ENCODE data around the gene RAC3. TPM values are rescaled to one million over a fixed set of nuclear protein-coding genes. Genes with fewer than 3 reads are reported as not detected.
A peak's percentile ranks its signal among the peaks of the same experiment; 100 is the strongest.

The RAC3 gene
- total and polyA plus RNA-seq, 2 experiments from 2014 or later = 5.5 to 11.8 TPM

DNA sequence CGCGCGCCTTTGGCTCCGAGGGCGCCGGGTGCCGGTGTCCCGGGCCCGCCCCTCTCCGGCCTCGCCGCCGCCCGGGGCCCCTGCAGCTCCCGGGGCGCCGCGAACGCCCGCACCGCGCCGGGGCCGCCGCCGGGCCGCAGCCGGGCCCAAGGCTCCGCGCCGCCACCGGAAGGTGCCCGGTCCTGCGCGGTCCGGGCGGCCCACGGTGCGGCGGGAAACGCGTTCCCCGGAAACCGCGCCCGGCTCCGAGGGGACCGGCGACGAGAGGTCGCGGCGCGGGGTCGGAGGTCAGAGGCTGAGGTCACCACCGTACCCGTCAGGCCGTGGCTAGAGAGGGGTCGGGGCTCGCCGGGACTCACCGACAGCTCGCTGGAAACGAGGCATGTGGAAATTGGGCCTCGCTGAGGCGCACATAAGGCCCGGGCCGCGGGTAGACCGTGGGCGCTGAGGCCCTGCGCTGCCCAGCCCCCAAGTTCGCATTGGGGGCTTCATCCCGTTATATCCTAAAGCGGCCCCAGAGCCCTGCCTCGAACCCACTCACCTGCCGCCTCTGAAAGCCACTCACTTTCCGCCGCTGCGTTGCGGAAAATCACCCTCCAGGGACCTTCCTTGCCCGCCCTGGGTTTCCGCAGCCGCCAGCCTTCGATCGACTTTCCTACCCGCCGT, 34.3 kb downstream of the RAC3 start, which contains the start of gene DUS1L:
Gene DUS1L, minus strand, starts transcription at position 167 of the 666 bp plus-strand sequence. CDS start 745 bp downstream, outside the sequence.
- Histone ChIP-seq H2AFZ (peak within 1 kb of the TSS; percentile 100), H3K4me2 (peak within 1 kb of the TSS; percentile 99), H3K27ac (peak within 1 kb of the TSS; percentile 74), H4K20me1 (ENCODE audit: insufficient read depth, poor library complexity, severe bottlenecking) (no peaks in the 10 kb centered on the region), H3K9me2 (replicated peaks; ENCODE audit: insufficient read depth) (no peaks in the 10 kb centered on the region), H3K9me3 (ENCODE audit: low read depth) (no peaks in the 10 kb centered on the region), H3K4me3 (peak within 1 kb of the TSS; percentile 83), H3K27me3 (no peaks in the 10 kb centered on the region), H3K79me2 (peaks cover 17% of the 10 kb centered on the region), H3K36me3 (replicated peaks; ENCODE audit: insufficient read depth, low read depth) (no peaks in the 10 kb centered on the region), H3K4me1 (ENCODE audit: insufficient read depth) (peaks cover 12% of the 10 kb centered on the region)
- WGBS (ENCODE audit: low lambda C conversion rate, missing lambda C conversion rate) = 12% methylated on average over 78 of the region's 88 CpGs
- TF ChIP-seq EZH2 (IDR thresholded peaks at IDR 0.05; ENCODE audit: borderline replicate concordance) (no peak), EZH2phosphoT487 (IDR thresholded peaks at IDR 0.05; ENCODE audit: low read depth, severe bottlenecking, unreplicated experiment) (no peak)
- TF ChIP-seq, protein P1, sequence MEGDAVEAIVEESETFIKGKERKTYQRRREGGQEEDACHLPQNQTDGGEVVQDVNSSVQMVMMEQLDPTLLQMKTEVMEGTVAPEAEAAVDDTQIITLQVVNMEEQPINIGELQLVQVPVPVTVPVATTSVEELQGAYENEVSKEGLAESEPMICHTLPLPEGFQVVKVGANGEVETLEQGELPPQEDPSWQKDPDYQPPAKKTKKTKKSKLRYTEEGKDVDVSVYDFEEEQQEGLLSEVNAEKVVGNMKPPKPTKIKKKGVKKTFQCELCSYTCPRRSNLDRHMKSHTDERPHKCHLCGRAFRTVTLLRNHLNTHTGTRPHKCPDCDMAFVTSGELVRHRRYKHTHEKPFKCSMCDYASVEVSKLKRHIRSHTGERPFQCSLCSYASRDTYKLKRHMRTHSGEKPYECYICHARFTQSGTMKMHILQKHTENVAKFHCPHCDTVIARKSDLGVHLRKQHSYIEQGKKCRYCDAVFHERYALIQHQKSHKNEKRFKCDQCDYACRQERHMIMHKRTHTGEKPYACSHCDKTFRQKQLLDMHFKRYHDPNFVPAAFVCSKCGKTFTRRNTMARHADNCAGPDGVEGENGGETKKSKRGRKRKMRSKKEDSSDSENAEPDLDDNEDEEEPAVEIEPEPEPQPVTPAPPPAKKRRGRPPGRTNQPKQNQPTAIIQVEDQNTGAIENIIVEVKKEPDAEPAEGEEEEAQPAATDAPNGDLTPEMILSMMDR (IDR thresholded peaks at IDR 0.05; ENCODE audit: poor library complexity) = no peak
- DNase-seq (ENCODE audit: low spot score) = peak; percentile 78

DNA sequence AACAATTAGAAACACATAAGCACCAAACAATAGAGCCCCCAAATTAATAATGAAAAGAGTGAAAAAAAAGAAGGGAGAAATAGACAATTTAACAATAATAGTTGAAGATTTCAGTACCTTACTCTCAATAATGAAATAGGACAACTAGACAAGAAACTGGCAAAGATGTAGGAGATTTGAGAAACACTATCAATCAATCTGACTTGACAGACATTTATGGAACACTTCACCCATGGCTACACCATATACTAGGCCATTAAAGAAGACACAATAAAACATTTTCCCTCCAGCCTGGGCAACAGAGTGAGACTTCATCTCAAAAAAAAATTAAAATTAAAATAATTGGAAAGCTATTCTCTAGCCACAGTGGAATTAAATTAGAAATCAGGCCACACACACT, 39.1 kb downstream of the RAC3 start:
- Histone ChIP-seq H3K27ac (no peak overlapping the region), H3K36me3 (replicated peaks; ENCODE audit: insufficient read depth, low read depth) (no peaks in the 10 kb centered on the region), H4K20me1 (ENCODE audit: insufficient read depth, poor library complexity, severe bottlenecking) (no peaks in the 10 kb centered on the region), H2AFZ (no peak overlapping the region), H3K27me3 (no peaks in the 10 kb centered on the region), H3K4me2 (no peak overlapping the region), H3K9me3 (ENCODE audit: low read depth) (no peaks in the 10 kb centered on the region), H3K79me2 (peaks cover 9% of the 10 kb centered on the region), H3K4me1 (ENCODE audit: insufficient read depth) (peaks cover 5% of the 10 kb centered on the region), H3K4me3 (no peak overlapping the region), H3K9me2 (replicated peaks; ENCODE audit: insufficient read depth) (no peaks in the 10 kb centered on the region)
- no peak for DNase-seq (ENCODE audit: low spot score)
- TF ChIP-seq, protein P1 (IDR thresholded peaks at IDR 0.05; ENCODE audit: poor library complexity) = no peak
- TF ChIP-seq EZH2 (IDR thresholded peaks at IDR 0.05; ENCODE audit: borderline replicate concordance) (no peak), EZH2phosphoT487 (IDR thresholded peaks at IDR 0.05; ENCODE audit: low read depth, severe bottlenecking, unreplicated experiment) (no peak)

DNA sequence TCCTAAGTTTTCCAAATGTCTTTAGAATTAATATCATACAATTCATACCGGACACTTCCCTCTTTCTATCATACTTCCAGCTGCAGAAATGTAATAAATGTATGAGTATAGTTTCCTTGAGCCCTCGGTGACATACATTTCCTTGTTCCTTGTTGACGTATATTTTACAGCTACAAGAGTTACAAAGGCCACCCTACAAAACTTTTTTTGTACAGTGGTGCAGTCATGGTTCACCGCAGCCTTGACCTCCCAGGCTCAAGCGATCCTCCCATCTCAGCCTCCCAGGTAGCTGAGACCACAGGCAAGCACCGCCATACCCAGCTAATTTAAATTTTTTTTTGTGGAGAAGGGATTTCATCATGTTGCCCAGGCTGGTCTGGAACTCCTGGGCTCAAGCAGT, 41.3 kb downstream of the RAC3 start:
- no peaks in the 10 kb centered on the region for H3K79me2 ChIP-seq
- no peak overlapping the region for H3K4me3 ChIP-seq
- H4K20me1 ChIP-seq (ENCODE audit: insufficient read depth, poor library complexity, severe bottlenecking) = no peaks in the 10 kb centered on the region
- no peaks in the 10 kb centered on the region for H3K27me3 ChIP-seq
- no peaks in the 10 kb centered on the region for H3K9me3 ChIP-seq (ENCODE audit: low read depth)
- DNase-seq (ENCODE audit: low spot score) = no peak
- TF ChIP-seq EZH2 (IDR thresholded peaks at IDR 0.05; ENCODE audit: borderline replicate concordance) = no peak
- no peak for TF ChIP-seq EZH2phosphoT487 (IDR thresholded peaks at IDR 0.05; ENCODE audit: low read depth, severe bottlenecking, unreplicated experiment)
- TF ChIP-seq, protein P1 (IDR thresholded peaks at IDR 0.05; ENCODE audit: poor library complexity) = no peak
- no peaks in the 10 kb centered on the region for H3K9me2 ChIP-seq (replicated peaks; ENCODE audit: insufficient read depth)
- no peak overlapping the region for H3K4me2 ChIP-seq
- no peaks in the 10 kb centered on the region for H3K36me3 ChIP-seq (replicated peaks; ENCODE audit: insufficient read depth, low read depth)
- no peak overlapping the region for H3K27ac ChIP-seq
- H2AFZ ChIP-seq = no peak overlapping the region
- no peaks in the 10 kb centered on the region for H3K4me1 ChIP-seq (ENCODE audit: insufficient read depth)
- 80% methylated on average over 6 of the region's 6 CpGs for WGBS (ENCODE audit: low lambda C conversion rate, missing lambda C conversion rate)
